ENCODE results near the gene PLA2G4E. TPM values are rescaled to one million over a fixed set of nuclear protein-coding genes. Genes with fewer than 3 reads are reported as not detected.

PLA2G4E gene
- total RNA-seq, 1 experiment from 2014 or later: not detected

DNA sequence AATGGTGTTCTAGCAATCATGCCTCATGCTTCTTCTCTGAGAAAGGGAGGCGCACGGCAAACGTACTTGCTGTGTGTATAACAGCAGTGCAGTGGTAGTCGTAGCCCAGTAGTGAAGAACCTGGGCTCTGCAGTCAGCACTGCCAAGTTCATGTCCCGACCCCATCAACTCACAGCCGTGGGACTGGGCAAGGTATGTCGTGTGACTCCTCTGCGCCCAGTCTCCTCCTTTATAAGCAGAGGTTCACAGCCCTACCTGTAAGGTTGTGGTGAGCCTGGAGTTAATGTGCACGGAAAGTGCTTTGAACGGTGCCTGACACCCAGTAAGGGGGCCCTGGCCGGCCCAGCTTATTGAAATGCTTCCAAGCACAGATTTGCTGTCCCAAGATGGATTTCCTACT, 75.1 kb downstream of the PLA2G4E start:
- DNase-seq (ENCODE audit: low read depth, low spot score): no peak
- H3K27ac ChIP-seq (ENCODE audit: low read length): peak overlapping the region; percentile 87
- POLR2A ChIA-PET: no interaction called here
- in situ Hi-C loops (cut with HindIII; ENCODE audit: low pct_unique_long_range_greater_than_20kb, low sequenced_read_pairs) (no loop called here), intact Hi-C loops (cut with micrococcal nuclease; ENCODE audit: unreplicated experiment) (no loop called here)
- no peaks in the 10 kb centered on the region for H3K9me3 ChIP-seq (ENCODE audit: control insufficient read depth, insufficient read depth, low read depth, low read length)
- no peak overlapping the region for H3K4me3 ChIP-seq (ENCODE audit: low read depth in 2 of 2, low read length in 2 of 2)
- H3K4me1 ChIP-seq (ENCODE audit: control insufficient read depth, insufficient read depth, low read length): peaks cover 71% of the 10 kb centered on the region
- no peak for TF ChIP-seq POLR2AphosphoS5 (IDR thresholded peaks at IDR 0.05; ENCODE audit: low read depth, low read length)
- no peak for TF ChIP-seq SIN3A (IDR thresholded peaks at IDR 0.05; ENCODE audit: borderline replicate concordance, insufficient read depth, low read depth, low read length)
- TF ChIP-seq, protein P1, sequence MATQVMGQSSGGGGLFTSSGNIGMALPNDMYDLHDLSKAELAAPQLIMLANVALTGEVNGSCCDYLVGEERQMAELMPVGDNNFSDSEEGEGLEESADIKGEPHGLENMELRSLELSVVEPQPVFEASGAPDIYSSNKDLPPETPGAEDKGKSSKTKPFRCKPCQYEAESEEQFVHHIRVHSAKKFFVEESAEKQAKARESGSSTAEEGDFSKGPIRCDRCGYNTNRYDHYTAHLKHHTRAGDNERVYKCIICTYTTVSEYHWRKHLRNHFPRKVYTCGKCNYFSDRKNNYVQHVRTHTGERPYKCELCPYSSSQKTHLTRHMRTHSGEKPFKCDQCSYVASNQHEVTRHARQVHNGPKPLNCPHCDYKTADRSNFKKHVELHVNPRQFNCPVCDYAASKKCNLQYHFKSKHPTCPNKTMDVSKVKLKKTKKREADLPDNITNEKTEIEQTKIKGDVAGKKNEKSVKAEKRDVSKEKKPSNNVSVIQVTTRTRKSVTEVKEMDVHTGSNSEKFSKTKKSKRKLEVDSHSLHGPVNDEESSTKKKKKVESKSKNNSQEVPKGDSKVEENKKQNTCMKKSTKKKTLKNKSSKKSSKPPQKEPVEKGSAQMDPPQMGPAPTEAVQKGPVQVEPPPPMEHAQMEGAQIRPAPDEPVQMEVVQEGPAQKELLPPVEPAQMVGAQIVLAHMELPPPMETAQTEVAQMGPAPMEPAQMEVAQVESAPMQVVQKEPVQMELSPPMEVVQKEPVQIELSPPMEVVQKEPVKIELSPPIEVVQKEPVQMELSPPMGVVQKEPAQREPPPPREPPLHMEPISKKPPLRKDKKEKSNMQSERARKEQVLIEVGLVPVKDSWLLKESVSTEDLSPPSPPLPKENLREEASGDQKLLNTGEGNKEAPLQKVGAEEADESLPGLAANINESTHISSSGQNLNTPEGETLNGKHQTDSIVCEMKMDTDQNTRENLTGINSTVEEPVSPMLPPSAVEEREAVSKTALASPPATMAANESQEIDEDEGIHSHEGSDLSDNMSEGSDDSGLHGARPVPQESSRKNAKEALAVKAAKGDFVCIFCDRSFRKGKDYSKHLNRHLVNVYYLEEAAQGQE (IDR thresholded peaks at IDR 0.05; ENCODE audit: insufficient read depth in 1 of 2, low read depth in 2 of 2, low read length in 1 of 2): no peak
- TF ChIP-seq, protein P2, sequence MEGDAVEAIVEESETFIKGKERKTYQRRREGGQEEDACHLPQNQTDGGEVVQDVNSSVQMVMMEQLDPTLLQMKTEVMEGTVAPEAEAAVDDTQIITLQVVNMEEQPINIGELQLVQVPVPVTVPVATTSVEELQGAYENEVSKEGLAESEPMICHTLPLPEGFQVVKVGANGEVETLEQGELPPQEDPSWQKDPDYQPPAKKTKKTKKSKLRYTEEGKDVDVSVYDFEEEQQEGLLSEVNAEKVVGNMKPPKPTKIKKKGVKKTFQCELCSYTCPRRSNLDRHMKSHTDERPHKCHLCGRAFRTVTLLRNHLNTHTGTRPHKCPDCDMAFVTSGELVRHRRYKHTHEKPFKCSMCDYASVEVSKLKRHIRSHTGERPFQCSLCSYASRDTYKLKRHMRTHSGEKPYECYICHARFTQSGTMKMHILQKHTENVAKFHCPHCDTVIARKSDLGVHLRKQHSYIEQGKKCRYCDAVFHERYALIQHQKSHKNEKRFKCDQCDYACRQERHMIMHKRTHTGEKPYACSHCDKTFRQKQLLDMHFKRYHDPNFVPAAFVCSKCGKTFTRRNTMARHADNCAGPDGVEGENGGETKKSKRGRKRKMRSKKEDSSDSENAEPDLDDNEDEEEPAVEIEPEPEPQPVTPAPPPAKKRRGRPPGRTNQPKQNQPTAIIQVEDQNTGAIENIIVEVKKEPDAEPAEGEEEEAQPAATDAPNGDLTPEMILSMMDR (IDR thresholded peaks at IDR 0.05): no peak
- TF ChIP-seq TCF7L2 (IDR thresholded peaks at IDR 0.05; ENCODE audit: low read depth, low read length): no peak
- H3K27me3 ChIP-seq (ENCODE audit: control insufficient read depth, insufficient read depth, low read length): no peaks in the 10 kb centered on the region
- no TSS peak for BruUV-seq (replicated peaks)
- CTCF ChIA-PET: no interaction called here
- peaks cover 2% of the 10 kb centered on the region; the same call in 1 of the 2 replicates for H3K36me3 ChIP-seq (ENCODE audit: control insufficient read depth, insufficient read depth, low read length)
- ATAC-seq: peak; percentile 33; the same call in 1 of the 2 replicates

DNA sequence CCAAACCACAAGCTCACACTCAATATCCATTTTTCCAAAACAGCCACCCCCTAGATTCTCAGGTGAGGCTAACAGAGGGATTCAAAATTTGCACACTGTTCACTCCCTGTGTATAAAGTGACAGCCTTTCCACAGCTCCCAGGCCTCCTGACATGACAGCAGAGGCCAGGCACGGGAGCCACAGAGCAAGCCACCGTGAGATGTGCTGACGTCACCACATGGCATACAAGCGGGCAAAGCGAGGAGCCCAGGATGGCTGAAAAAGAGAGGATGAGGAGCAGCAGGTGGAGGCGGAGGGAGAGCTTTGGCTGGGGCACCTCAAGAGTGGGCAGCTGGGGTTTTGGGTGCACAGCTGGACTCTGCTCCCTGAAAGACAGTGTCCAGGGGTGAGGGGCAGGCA, 75.6 kb downstream of the PLA2G4E start:
- ChIA-PET POLR2A (no interaction called here), CTCF (no interaction called here)
- BruUV-seq (replicated peaks): no TSS peak
- H3K4me1 ChIP-seq (ENCODE audit: control insufficient read depth, insufficient read depth, low read length): peaks cover 70% of the 10 kb centered on the region
- DNase-seq (ENCODE audit: low read depth, low spot score): no peak
- TF ChIP-seq, protein P2 (IDR thresholded peaks at IDR 0.05): no peak
- no peak for TF ChIP-seq SIN3A (IDR thresholded peaks at IDR 0.05; ENCODE audit: borderline replicate concordance, insufficient read depth, low read depth, low read length)
- TF ChIP-seq POLR2AphosphoS5 (IDR thresholded peaks at IDR 0.05; ENCODE audit: low read depth, low read length): no peak
- no peak for TF ChIP-seq TCF7L2 (IDR thresholded peaks at IDR 0.05; ENCODE audit: low read depth, low read length)
- TF ChIP-seq, protein P1 (IDR thresholded peaks at IDR 0.05; ENCODE audit: insufficient read depth in 1 of 2, low read depth in 2 of 2, low read length in 1 of 2): no peak
- no peaks in the 10 kb centered on the region for H3K27me3 ChIP-seq (ENCODE audit: control insufficient read depth, insufficient read depth, low read length)
- H3K9me3 ChIP-seq (ENCODE audit: control insufficient read depth, insufficient read depth, low read depth, low read length): no peaks in the 10 kb centered on the region
- in situ Hi-C loops (cut with HindIII; ENCODE audit: low pct_unique_long_range_greater_than_20kb, low sequenced_read_pairs) (no loop called here), intact Hi-C loops (cut with micrococcal nuclease; ENCODE audit: unreplicated experiment) (no loop called here)
- H3K27ac ChIP-seq (ENCODE audit: low read length): peak overlapping the region; percentile 87
- peaks cover 2% of the 10 kb centered on the region; the same call in 1 of the 2 replicates for H3K36me3 ChIP-seq (ENCODE audit: control insufficient read depth, insufficient read depth, low read length)
- no peak overlapping the region for H3K4me3 ChIP-seq (ENCODE audit: low read depth in 2 of 2, low read length in 2 of 2)
- ATAC-seq: no peak
